Right renal pelvis (tissue), 4 donors: ENCODE measurements around the gene HMCN1. TPM values are rescaled to one million over a fixed set of nuclear protein-coding genes. Genes with fewer than 3 reads are reported as not detected.

Experiments
- DNase-seq, 4 donors: peaks; one replicate each; pipeline ENCODE4 v3.0.0-alpha.2; 2013; ENCODE audit warnings: low read depth in 4 of 4, low spot score in 3 of 4, missing footprints in 1 of 4
- polyA plus RNA-seq, 4 donors: library from polyadenylated mRNA; unstranded; fragments of 120-200 nt; gene quantifications; one replicate each; pipeline ENCODE4 v1.2.1, GENCODE V29; 2013; ENCODE audit not compliant: insufficient read length in 4 of 4

HMCN1 gene
- polyA plus RNA-seq, 4 donors: 42.8 to 49.6 (median 46.6) TPM

DNA sequence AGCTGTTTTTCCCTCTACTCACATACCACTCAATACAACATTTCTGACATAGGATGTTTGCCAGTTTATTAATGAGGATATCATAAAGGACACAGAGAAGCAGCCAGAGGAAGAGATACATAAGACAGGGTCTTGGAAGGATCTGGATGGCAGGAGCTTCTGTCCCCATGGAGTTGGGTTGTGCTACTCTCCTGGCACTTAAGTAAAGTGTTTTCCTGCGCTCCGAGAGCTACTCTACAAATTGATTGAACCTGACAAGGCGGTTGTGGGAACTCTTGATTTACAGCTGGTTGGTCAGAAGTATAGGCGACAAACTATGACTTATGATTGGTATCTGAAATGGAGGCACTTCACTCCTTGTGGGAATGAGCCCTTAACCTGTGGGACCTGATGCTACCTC, 208.8 kb downstream of the HMCN1 start:
- no peak for DNase-seq

DNA sequence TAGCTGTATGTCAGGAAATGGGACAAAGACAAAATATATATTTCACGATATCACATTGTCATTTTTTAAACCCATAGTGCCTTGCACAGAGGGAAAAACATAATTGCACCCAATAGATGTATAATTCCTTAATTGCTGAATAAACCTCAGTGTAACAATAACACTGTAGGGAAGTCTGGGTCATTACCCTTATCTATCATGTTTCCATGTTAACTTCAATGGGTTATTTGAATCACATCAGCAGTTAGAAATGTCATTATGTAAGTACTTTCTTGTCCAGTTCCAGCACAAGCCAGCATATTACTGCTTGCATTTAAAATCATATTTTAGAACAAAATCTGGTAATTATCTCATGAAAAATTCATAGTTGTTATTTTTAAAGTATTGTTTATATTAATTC, 222.7 kb downstream of the HMCN1 start:
- DNase-seq: no peak

DNA sequence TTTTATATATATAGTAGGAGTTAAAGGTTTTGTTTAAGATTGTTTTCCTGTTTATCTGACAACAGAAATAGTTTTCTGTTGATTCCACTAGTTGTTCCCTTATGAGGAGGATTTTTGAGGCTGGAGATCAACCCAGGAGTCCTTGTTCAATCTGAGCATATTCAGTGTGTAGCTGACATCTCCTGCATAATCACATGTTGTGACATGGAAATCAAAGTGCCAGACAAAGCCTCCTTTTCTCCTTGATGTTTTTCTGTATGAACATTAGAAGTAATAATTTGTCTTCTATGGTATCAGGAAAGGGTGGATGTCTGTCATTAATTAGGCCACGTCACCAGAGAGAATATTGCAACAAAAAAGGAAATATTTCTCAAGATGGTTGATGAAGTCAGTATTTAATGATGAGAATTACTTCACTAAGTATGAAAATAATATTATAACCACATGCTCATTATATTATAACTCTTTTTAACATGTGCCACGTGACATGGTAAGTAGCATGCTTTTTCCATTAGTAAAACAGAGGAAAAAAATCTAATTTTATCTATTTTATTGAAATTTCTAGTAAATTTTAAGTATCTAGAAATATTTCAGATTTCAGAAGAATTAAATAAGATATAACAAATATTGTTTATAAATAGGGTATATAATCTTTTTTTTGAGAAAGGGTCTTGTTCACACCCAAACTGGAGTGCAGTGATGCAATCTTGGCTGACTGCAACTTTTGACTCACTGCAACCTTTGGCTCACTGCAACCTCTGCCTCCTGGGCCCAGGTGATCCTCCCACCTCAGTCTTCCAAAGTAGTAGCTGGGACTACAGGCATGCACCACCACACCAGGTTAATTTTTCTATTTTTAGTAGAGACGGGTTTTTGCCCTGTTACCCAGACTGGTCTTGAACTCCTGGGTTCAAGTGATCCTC, 223.5 kb downstream of the HMCN1 start:
- DNase-seq: no peak

DNA sequence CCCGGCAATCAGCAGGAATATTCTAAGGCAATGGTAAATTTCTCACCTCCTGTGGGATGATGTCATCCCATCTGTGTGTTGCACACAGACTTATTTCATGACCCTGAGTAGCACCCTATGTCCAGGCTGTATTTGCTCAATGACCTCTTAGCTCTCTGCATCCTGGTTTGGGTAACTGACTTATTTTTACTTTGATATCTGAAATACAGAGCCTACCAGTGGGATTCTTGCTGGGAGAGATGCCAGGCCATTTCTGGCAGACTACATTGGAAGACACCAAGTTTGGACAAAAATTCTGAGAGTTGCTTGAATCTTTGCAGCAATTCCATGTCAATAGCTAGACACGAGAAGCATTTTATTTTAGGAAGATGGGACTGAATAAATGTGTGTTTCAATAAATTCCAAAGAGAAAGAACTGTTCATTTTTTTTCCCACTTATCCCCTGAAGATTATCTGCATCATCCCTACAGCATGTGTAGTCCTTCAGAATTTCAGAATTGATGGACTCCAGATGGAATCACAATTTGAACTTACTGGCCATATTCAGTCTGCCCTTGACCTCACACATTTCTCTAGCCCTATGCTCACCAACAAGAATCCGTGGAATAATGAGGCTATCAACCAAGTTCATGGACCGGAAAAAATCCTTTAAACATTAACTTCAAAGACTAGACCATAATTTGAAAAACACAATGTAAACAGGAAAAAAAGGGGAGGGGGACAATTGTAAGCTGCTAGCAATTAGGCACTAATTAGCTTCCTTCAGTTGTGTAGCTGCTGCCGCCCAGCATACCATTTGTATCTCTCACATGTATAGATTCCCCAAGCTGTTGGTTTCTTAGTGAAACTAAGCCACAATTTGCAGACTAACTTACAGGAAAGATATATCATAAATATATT, 226.5 kb downstream of the HMCN1 start:
- DNase-seq: peak in 2 of 4 donors; percentile 53 to 55

DNA sequence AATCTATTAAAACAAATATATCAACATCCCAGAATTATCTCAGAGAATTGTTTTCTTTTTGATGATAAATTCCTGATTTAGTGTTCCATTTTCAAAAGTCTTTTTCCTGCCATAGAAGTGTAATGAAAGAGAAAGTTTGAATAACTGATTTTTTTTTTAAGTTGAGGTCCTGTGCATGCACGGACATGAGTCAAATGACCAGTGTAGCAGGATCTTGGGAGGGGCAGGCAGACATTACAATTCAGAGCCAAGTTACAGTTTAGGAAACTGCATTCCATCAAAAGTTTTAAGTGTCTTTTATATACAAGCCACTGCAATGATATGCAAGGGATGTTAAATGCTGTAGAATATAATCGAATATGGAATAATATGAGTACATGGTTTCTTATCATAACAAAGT, 227.5 kb downstream of the HMCN1 start:
- DNase-seq: no peak

GRCh38 chr1:185964946-185965345, 230.8 kb downstream of the HMCN1 start:
- no peak for DNase-seq

DNA sequence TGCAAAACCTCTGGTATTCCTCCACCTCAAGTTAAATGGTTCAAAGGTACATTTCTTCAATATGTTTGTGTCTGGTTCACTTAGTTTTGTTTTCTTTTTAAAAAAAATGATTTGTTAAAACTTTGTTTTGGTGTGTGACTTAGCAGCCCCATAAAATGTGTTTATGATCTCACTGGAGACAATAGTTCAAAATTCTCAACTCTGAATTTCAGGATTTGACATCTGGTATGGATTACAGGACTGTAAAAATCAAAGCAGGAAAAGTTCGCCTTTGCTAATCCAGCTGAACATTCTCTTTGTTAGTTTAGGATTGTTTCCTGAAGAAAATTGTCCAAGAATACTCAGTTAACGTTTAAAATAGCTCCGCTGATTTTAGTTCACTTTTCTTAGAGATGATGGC, 231.7 kb downstream of the HMCN1 start:
- DNase-seq: no peak

GRCh38 chr1:185966471-185966870, 232.3 kb downstream of the HMCN1 start:
- no peak for DNase-seq

DNA sequence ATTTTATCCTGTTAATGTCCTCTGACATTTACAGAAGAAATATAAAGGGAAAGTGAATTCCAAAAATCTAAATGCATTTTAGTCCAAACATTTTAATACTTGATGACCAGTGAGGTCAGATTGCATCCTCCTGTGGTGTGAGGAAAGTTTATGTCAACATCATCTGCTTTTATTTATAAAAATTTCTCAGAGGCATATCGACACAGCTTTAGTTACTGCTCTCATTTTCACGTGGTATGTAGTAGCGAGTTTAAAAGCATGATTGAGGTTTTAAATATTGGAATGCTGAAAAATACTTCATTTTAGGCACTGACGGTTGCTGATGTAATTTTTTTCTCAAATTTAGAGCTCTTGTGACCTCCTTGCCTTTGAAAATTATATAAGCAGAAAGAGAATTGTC, 234.8 kb downstream of the HMCN1 start:
- DNase-seq: no peak

DNA sequence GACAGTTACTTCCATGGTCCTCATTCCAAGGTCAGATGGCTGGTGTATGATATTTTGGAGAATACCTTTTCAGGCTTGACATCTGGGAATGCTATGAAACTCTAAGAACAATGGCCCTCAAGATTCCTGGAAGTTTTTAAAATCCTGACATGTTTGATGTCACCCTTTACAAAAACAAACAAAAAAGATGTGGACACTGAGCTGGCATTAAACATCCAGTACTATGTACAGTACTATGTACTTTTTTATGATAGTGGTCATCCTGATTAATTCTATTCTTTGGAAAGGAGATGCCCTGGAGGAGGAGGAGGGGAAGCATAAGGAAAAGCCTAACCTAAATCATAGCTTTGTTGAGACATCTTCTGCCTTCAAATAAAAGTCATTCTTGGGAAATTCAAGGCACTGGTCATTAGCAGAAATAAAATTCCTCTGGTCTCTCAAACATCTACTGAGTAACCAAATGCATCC, 235.4 kb downstream of the HMCN1 start:
- DNase-seq: no peak

- no peak for DNase-seq
Measured at GRCh38 chr1:185971688-185972087, 237.5 kb downstream of the HMCN1 start.

DNA sequence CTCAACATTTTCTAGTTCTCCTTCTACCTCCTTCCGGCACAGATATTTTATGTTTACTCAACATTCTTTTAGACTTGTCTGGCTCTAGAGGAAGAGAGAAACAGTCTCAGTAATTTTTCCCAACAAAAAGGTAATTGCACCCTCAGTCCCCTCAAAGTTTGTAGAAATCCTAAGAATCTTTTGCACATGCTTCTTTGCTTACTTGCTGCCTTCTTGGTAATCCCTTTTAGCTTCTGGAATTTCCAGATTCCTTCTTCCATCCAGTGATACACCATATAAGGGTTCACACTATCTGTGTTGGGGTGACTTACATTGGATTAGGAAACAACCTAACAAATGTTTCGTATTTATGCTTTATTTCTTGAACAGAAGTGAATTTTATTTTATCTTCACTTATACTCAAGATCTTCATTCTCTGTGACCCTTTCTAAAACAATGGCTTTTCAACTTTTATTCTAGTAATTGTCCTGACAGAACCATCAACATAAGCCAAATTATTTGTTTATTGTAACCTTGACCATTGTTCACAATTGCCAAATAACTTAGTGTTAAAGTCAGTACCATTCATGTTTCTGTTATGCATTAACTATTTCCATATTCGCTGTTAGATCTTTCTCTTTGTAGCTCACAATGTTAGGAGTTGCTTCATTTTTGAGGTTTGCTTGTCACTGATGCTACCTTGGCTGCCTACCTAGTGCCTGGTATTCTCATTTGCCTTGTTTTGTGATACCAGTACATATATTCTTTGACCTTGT, 238.1 kb downstream of the HMCN1 start:
- DNase-seq: no peak

DNA sequence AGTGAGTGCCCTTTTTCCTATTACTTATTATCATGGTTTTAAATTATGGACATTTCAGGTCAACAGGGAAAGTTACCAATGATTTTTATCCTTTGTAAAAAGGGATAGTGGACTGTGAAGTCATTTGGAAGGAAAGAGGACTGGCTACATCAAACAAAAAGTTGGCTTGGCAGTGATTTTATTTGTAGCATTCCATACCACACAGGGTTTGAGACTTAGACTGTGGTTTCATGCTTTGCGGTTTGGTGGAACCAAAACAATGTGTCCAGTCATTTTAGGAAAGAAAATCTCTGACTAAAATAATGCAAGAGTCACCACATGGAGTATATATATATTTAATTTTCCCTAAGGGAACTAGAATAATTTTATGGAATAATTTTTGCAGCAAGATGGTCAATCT, 239.5 kb downstream of the HMCN1 start:
- no peak for DNase-seq

DNA sequence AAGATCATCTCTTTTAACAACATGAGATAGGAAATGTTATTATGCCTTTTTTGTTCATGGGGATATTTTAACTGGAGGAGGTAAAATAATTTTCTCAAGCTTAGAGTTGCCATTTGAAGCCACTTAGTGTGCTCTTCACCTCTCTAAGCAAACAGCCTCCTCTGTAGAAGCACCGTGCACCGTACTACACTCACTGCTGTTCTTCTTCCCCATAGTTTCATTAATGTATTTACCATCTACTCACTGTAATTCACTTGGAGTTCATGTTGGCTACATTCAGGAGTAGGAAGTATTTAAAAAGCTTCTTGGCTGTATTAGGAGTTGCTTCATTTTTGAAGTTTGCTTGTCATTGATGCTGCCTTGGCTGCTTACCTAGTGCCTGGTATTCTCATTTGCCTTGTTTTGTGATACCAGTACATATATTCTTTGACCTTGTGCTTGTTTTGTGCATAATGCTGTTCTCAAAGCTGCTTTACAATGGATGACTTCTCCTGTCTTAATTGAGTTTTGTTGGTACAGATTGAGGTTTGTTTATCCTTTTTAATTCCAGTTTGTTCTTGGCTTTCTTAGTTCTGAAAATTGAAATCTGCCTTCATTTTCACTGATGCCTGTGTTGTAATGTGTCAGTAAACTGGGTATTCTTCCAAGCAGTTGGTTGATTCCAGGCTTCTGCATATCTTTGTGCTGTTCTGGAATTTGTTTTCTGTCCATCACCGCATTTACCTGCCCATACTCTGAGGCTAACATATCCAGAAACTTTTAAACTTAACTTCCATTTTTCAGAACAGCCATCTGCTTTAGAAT, 240.4 kb downstream of the HMCN1 start:
- no peak for DNase-seq

DNA sequence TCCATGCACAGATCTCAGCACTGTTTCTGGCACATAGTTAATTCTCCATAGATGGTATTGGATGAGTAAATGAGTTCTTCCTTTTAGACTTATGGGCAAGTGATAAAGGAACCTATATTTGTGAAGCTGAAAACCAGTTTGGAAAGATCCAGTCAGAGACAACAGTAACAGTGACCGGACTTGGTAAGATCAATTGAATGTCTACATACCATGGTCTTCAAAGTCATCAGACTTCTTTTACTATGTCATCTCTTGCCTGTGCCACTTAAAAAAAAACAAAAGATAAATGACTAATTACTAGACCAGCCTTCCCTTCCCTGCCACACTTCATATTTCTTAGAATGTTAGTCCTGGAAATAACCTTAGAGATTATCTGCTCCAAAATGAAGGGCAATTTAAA, 246.7 kb downstream of the HMCN1 start:
- no peak for DNase-seq

- no peak for DNase-seq
Measured at GRCh38 chr1:185984113-185984836, 250.1 kb downstream of the HMCN1 start.

GRCh38 chr1:185987611-185988321, 253.6 kb downstream of the HMCN1 start:
- no peak for DNase-seq

- DNase-seq: no peak
Measured at GRCh38 chr1:185990565-185990964, 256.4 kb downstream of the HMCN1 start.

- DNase-seq: no peak
Measured at GRCh38 chr1:185991266-185991665, 257.1 kb downstream of the HMCN1 start.
